Left lung (tissue), 10 donors: Measurements from ENCODE around the gene FADD. TPM values are rescaled to one million over a fixed set of nuclear protein-coding genes. Genes with fewer than 3 reads are reported as not detected.
"Not testable (repeated sequence)": the region's sequence is repeated elsewhere in the genome, so short reads cannot be mapped to it uniquely, and the experiment has no call there.

ENCODE experiments used
- ATAC-seq: fragments of 200-7000 bp; cut with Tn5 transposase; one replicate; pipeline ENCODE4 v1.9.1; 2020; ENCODE audit warnings: moderate library complexity
- DNase-seq, 4 donors: peaks; one replicate each; pipeline ENCODE4 v3.0.0-alpha.2; 2013 to 2020
- H3K27ac ChIP-seq, 2 donors: fragments of 200-600 bp; sonication (generic) in 1 of 2; one replicate each; pipeline versions ENCODE4 v1.5.0 to v1.8.0; 2020 to 2021
- H3K27me3 ChIP-seq, 2 donors: fragments of 200-600 bp; sonication (generic) in 1 of 2; one replicate each; pipeline versions ENCODE4 v1.5.0 to v1.8.0; 2020 to 2021
- H3K36me3 ChIP-seq, 2 donors: fragments of 200-600 bp; sonication (generic) in 1 of 2; one replicate each; pipeline versions ENCODE4 v1.5.0 to v1.8.0; 2020 to 2021
- H3K4me1 ChIP-seq, 2 donors: fragments of 200-600 bp; one replicate each; pipeline ENCODE4 v1.8.0; 2021
- H3K4me3 ChIP-seq, 2 donors: fragments of 200-600 bp; sonication (generic) in 1 of 2; one replicate each; pipeline versions ENCODE4 v1.5.0 to v1.8.0; 2020 to 2021; ENCODE audit warnings: mild to moderate bottlenecking in 1 of 2
- H3K9me3 ChIP-seq, 2 donors: fragments of 200-600 bp; sonication (generic) in 1 of 2; one replicate each; pipeline versions ENCODE4 v1.5.0 to v1.8.0; 2020 to 2021
- intact Hi-C, 2 donors: fragments of 100-400 bp; cut with DNase I; formaldehyde crosslinking; loops; one replicate each; pipeline versions ENCODE4 v1.11.2 to v1.14.2; 2022
- polyA plus RNA-seq, 6 donors: library from polyadenylated mRNA; unstranded; fragments of 120-200 nt; gene quantifications; one replicate each; pipeline ENCODE4 v1.2.1, GENCODE V29; 2013; ENCODE audit not compliant: insufficient read length in 6 of 6
- total RNA-seq, 2 donors: library from RNA; stranded (reverse); fragmentation: NEBNext Ultra II Directional; extraction: Animal tissue kit (Norgen Biotek cat#: 25700); gene quantifications; one replicate each; pipeline ENCODE4 v1.2.1, GENCODE V29; 2021
- TF ChIP-seq, protein P1 (sequence below), 2 donors: fragments of 200-600 bp; sonication (generic) in 1 of 2; IDR thresholded peaks; one replicate each; pipeline versions ENCODE4 v1.5.0 to v1.8.0; 2021; ENCODE audit warnings: antibody characterized with exemption in 2 of 2
- donor health status: DM: no; HTN: yes; CAD: no.
- donor health status: DM: no; HTN: no; CAD: no.

The FADD gene
- total and polyA plus RNA-seq, 8 donors: 10.6 to 28.4 (median 14.4) TPM

DNA sequence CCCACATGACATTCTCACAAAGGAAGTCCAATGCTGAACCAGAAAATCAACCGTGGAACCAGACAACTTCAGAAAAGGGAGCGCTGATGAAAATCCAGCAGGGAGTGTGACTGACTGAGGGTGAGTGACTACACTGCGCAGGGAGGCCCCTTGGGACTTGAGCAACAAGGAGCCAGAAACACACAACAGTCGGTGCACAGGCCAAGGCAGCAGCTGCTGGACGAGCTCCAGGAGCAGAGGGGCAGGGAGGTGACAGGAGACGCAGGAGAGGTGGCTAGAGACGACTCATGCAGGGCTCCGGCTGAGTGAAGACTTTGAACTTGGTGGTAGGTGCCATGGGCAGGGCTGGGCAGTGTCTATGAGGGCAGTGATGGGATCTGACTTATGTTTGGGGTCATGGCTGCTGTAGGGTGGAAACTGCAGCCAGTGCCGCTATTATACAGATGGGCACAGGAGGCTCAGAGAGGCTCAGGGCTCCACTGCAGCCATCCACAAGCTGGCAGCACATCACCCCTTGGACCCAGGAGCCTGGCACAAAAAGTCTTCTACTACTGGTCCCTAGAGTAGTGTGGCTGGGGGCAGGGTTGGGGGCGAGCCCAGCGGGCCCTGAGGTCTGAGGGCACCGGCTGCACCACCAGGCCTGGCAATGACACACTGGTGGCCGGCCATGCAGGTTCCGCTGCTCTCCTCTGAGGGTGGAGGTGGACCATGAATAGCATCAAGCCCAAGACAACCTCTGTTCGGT, 10.3 kb upstream of the FADD start:
- intact Hi-C loops: loop anchor here in 1 of 2 donors (5.0 to 10.0 kb wide), 2 partner anchors 276 to 498 kb away; no protein-coding TSS in a partner anchor
- ATAC-seq: no peak

DNA sequence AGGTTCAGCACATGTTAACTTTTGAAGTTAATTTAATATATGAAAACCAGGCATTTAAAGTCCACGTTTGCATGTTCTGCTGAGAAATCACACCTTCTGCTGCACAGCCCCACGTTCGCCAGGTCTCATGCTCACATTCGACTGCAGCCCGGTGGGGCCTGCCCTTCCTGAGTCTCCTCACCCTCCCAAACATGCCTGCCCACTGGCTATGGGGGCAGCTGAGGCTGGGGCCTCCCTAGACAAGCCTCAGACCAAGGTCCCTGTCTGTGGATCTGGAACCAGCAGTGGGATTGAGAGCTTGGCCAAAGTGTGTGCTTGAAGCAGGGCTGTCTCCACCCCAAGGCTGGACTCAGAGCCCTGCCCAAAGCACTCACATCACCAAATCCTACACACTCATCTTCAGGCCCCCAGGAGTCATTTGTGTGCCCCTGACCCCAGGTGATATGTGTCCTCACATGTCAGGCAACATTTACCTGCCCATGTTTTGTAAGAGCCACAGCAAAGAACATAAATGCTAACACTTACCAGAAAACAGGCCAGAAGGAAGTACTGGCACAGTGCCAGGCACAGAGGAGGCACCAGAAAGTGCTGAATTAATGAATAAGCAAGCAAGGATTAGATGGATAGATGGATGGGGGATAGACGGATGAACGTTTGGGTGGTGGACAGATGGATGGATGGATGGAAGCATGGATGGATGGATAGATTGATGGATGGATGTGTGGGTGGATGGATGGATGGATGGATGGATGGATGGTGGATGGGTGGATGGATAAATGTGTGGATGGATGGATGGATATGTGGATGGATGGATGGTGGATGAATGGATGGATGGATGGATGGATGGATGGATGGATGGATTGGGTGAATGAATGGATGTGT, 9.4 kb upstream of the FADD start:
- Histone ChIP-seq H3K4me3 (no peak overlapping the region), H3K9me3 (no peaks in the 10 kb centered on the region), H3K27me3 (peaks cover 0 to 24% of the 10 kb centered on the region in 2 donors), H3K27ac (no peak overlapping the region), H3K4me1 (no peaks in the 10 kb centered on the region), H3K36me3 (no peaks in the 10 kb centered on the region)
- no peak for ATAC-seq
- TF ChIP-seq, protein P1, sequence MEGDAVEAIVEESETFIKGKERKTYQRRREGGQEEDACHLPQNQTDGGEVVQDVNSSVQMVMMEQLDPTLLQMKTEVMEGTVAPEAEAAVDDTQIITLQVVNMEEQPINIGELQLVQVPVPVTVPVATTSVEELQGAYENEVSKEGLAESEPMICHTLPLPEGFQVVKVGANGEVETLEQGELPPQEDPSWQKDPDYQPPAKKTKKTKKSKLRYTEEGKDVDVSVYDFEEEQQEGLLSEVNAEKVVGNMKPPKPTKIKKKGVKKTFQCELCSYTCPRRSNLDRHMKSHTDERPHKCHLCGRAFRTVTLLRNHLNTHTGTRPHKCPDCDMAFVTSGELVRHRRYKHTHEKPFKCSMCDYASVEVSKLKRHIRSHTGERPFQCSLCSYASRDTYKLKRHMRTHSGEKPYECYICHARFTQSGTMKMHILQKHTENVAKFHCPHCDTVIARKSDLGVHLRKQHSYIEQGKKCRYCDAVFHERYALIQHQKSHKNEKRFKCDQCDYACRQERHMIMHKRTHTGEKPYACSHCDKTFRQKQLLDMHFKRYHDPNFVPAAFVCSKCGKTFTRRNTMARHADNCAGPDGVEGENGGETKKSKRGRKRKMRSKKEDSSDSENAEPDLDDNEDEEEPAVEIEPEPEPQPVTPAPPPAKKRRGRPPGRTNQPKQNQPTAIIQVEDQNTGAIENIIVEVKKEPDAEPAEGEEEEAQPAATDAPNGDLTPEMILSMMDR (IDR thresholded peaks at IDR 0.05): no peak
- intact Hi-C loops: loop anchor here in 1 of 2 donors (5.0 to 10.0 kb wide), 2 partner anchors 276 to 499 kb away; no protein-coding TSS in a partner anchor
- DNase-seq: peak in 1 of 4 donors; percentile 43

More for the DNA sequence above, 10.3 kb upstream of the FADD start:
- no peak overlapping the region for H3K27ac ChIP-seq
- no peaks in the 10 kb centered on the region for H3K4me1 ChIP-seq
- TF ChIP-seq, protein P1 (IDR thresholded peaks at IDR 0.05): no peak
- peak in 2 of 4 donors; percentile 24 to 65 for DNase-seq
- H3K36me3 ChIP-seq: no peaks in the 10 kb centered on the region
- no peaks in the 10 kb centered on the region for H3K9me3 ChIP-seq
- peaks cover 0 to 26% of the 10 kb centered on the region in 2 donors for H3K27me3 ChIP-seq
- no peak overlapping the region for H3K4me3 ChIP-seq

GRCh38 chr11:70194792-70195791, 8.0 kb upstream of the FADD start:
- intact Hi-C loops: loop anchor here in 1 of 2 donors (5.0 to 10.0 kb wide), 2 partner anchors 278 to 500 kb away; no protein-coding TSS in a partner anchor
- no peak for ATAC-seq

DNA sequence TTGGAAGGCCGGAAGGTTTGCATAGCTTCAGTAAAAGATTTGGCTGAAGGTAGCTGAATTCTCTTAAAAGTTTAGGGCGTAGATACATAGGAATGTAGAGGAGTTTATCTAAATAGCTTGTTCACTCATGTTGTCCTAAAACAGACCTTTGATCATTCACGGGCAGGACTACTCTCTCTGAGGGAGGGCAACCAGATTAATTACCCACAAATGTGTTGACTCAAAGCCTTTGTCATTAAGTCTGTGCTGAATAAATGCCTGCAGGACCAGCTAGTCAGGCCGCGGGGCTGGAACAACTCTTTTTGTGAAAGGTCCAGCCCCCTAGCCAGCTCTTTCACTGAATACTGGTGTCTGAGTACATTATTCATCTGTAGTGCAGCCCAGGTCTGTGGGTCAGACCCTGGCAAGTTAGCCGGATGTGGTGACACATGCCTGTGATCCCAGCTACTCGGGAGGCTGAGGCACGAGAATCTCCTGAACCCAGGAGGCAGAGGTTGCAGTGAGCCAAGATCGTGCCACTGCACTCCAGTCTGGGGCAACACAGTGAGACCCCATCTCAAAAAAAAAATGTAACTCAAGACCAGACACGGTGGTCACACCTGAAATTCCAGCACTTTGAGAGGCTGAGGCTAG, 2.8 kb upstream of the FADD start:
- Histone ChIP-seq H3K4me1 (peaks cover 10 to 26% of the 10 kb centered on the region in 2 donors), H3K4me3 (no peak overlapping the region), H3K27me3 (peaks cover 0 to 16% of the 10 kb centered on the region in 2 donors), H3K36me3 (peaks cover 0 to under 1% of the 10 kb centered on the region in 2 donors), H3K9me3 (no peaks in the 10 kb centered on the region), H3K27ac (no peak overlapping the region)
- intact Hi-C loops: no loop called here
- TF ChIP-seq, protein P1 (IDR thresholded peaks at IDR 0.05): no peak
- ATAC-seq (no peak), DNase-seq (no peak)

More at GRCh38 chr11:70194792-70195791, 8.0 kb upstream of the FADD start:
- TF ChIP-seq, protein P1 (IDR thresholded peaks at IDR 0.05): no peak
- DNase-seq: no peak
- Histone ChIP-seq H3K36me3 (no peaks in the 10 kb centered on the region), H3K27ac (no peak overlapping the region), H3K9me3 (no peaks in the 10 kb centered on the region), H3K27me3 (peaks cover 0 to 34% of the 10 kb centered on the region in 2 donors), H3K4me3 (no peak overlapping the region), H3K4me1 (no peaks in the 10 kb centered on the region)

GRCh38 chr11:70201047-70201446, 2.0 kb upstream of the FADD start:
- H3K9me3 ChIP-seq, H3K27me3 ChIP-seq, intact Hi-C loops, ATAC-seq, DNase-seq, H3K27ac ChIP-seq, H3K4me3 ChIP-seq, H3K36me3 ChIP-seq: not testable (repeated sequence)
- peaks cover 10 to 33% of the 10 kb centered on the region in 2 donors for H3K4me1 ChIP-seq
